GM15510 (cell line): Measurements from ENCODE around the gene FAM237B.

Experiments
- POLR2A ChIP-seq: IDR thresholded peaks from 3 replicates; pipeline ENCODE4 v1.6.1; 2011; ENCODE audit warnings: borderline replicate concordance; ENCODE audit not compliant: insufficient read length; ENCODE audit errors: extremely low read depth

FAM237B gene

DNA sequence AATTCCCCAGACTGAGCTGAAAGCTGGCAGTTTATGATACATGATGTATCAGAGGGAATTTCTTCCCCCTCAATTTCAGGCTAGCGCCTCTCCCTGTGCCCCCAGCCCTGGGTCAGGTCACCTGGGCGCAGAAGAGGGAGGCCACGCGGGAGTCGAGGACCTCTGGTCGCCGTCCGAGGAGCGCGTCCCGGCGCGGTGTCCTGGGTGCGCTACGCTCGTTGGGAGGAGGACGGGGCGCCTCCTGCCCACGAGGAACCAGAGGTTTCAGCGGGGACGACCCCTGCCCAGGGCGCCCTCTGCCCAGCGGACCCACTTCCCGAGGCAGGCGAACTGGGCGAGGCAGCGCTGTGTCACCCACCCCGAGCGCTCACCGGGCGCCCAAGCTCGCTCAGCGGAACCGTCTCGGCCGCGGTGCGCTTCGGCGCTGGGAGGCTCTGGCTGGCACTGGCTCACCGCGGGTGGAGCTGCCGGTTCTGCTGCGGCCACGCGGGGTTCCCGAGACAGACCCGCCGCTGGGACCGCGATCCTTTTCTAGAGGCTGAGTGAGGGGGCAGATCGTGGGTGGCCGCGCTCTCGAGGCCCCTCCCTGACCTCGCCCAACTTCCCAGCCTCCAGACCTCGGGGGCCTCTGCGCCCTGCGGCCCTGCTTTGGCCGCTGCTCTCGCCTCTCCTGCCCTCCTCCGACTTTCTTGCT, at the start of gene FAM237B:
Gene FAM237B (minus strand): TSS at position 504 of the 694 bp plus-strand sequence. CDS start 1,556 bp downstream, outside the sequence.
- no peak for TF ChIP-seq POLR2A

DNA sequence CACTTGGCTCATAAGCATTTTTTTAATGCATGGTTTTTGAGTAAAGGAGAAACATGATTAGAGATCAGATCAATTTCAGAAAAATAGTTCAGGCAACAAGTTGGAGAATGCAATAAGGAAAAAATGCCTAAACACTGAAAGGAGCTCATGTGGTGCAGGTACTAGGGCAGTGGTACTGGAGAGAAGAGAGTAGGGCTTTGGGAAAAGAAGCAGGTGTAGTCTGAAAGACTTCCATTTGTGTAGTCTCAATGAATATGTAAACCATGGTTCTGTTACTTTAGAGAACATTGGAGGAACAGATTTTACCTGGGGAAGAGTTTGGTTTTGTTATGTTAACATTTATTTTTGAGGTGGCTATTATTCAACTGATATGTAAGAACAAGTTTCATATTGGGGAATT, 30.9 kb upstream of the FAM237B start:
- no peak for TF ChIP-seq POLR2A

DNA sequence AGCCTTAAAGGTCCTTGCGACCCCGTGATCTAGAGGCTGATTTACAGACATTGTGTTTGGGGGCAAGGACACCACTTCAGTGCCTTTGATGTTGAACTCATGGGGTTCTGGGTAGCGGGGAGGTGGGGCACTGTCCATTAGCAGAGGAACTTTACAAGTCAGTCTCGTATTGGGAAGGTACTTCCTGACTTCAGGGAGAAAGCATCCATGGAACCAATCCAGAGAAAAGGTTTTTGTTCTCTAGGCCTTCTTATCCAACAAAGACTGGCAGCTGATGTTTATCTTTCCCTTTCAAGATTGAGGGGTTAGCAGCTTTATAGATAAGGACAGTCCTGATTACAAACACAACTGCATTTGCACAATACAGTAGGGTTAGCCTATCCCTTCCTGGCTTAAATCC, 28.2 kb upstream of the FAM237B start:
- no peak for TF ChIP-seq POLR2A

DNA sequence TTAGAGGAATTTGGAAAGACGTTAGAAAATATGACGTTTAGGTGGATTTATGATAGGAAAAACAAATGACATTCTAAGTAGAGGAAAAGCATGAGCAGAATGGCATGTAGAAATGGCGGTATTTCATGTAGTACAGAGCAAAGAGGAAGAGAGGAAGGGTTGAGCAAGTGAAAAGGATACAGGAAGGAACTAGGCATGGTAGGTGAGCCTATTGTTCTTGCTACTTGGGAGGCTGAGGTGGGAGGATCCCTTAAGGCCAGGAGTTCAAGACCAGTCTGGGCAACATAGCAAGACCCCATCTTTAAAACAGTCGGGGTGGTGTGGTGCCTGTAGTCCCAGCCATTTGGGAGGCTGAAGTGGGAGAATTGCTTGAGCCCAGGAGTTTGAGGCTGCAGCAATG, 26.7 kb upstream of the FAM237B start:
- no peak for TF ChIP-seq POLR2A

DNA sequence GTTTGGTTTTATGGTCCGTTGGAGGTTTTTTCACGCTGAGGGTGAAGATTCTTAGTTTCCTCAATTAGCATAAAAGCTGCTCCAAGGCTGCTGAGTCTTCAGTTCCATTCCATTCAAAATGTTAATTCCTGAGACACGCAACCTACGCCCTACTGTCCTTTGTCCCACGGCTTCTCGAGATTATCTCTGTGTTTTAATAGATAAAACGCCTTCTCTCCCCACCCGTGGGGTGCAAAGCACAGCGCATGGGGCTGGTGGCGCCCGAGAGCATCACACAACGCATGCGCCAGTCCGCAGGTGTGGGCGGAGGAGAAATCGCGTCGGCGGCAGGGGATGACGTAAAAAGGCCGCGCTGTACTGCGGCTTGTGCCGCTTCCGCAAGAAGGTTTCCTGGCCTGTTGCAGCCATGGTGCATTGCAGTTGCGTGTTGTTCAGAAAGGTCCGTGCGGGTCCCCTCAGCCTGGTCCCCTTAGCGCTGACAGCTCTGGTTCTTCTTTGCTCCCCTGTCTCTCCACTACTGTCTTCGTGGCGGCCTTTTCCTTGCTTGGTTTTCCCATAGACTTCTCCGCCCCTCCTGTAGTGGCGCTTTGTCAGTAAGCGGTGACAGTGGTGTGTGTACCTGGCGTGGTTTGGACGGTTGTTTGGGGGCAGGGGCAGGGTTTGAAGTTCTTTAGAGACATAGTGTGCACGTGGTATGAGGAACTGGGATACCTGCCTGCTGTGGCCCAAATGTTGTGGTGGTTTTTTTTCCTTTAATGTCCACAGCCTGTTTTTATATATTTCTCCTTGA, 25.4 kb upstream of the FAM237B start, which contains the start of gene GTPBP10:
Gene GTPBP10 (plus strand): TSS at position 381 of the 790 bp plus-strand sequence. CDS start 26 bp downstream, at position 407.
- peak; percentile 90 for TF ChIP-seq POLR2A

DNA sequence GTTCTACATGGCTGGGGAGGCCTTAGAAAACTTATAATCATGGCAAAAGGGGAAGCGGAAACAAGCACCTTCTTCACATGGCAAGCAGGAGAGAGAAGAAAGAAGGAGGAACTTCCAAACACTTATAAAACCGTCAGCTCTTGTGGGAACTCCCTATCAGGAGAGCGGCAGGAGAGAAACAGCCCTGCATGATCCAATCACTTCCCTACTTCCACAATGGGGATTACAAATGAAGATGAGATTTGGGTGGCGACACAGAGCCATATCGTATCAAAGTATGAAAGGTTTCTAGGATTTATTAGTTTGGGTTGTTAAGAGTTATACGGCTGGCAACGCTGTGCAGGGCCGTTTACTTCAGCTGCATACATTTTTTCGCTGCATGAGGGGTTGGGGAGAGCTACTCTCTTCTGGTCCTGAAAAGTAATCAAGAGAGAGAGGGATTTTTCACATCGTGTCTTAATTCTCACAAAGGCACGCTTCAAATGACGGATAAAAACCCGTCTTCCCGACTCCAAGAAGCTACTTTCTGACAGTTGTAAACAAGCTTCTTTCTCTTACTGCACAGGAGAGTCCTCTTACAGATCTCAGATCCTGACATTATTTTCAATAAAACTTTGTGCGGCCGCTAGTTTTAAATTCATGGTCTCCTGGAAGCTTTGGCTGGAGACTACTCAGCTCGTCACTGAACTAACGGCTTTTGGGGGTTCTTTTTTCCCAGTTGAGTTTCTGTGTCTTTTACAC, 24.7 kb upstream of the FAM237B start:
- TF ChIP-seq POLR2A = no peak

DNA sequence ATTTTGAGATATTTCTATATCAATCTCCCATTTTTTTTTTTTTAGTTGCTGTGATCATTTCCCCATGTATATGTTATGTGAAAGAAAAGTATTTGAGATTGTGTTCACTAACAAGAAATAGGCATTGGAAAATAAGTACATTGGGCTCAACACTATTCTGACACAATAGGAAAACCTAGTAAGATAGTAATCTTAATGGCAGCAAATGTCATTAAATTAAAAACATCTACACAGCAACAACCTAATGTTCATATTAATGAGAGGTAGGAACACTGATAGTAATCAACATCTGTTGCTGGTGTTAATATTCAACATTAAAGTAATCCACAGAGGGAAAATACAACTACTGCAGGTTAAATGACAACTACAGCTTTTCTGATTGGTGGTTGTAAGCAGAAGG, 23.9 kb upstream of the FAM237B start:
- TF ChIP-seq POLR2A = no peak

DNA sequence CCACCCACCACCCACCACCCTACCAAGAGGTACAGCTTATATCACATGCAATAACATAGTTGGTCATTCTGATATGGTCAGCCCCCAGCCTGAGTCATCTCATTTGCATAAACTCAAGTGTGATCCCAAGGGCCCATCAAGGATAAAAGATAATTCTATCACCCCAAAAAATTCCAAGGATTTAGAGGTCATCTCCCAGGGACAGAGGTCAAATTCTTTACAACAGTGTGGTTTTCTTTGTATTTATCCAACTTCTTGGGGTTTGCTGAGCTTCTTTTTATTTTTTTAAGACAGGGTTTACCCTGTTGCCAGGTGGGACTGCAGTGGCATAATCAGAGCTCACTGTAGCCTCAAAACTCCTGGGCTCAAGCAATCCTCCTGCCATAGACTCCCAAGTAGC, 16.0 kb upstream of the FAM237B start:
- no peak for TF ChIP-seq POLR2A

DNA sequence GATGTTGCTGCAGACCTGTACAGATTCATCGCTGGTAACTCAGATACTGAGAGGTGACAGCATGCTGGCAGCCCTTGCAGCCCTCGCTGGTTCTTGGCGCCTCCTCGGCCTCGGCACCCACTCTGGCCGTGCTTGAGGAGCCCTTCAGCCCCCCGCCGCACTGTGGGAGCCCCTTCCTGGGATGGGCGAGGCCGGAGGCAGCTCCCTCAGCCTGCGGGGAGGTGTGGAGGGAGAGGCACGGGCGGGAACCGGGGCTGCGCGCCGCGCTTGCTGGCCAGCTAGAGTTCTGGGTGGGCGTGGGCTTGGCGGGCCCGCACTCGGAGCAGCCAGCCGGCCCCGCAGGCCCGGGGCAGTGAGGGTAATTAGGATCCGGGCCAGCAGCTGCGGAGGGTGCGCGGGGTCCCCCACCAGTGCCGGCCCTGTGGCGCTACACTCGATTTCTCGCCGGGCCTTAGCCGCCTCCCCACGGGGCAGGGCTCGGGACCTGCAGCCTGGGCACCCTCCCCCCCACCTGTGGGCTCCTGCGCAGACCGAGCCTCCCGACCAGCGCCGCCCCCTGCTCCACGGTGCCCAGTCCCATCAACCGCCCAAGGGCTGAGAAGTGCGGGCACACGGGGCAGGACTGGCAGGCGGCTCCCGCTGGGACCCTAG, 13.2 kb upstream of the FAM237B start:
- no peak for TF ChIP-seq POLR2A

DNA sequence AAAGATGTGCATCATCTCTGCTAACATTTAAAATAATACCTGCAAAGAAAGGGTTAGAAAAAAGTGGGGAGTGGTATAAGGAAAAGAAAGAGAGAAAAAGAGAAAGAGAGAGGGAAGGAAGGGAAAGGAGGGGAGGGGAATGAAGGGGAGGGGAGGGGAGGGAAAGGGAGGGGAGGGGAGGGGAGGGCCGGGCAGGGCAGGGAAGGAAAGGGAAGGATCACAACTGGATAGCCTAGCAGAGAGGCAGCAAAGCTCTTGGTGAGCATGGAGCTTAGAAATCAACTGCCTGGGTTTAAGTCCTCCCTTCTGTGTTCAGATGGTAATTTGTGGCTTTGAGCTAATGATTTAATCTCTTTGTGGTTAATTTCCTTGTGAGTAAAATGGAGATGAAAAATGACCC, 5.4 kb upstream of the FAM237B start:
- TF ChIP-seq POLR2A = no peak

DNA sequence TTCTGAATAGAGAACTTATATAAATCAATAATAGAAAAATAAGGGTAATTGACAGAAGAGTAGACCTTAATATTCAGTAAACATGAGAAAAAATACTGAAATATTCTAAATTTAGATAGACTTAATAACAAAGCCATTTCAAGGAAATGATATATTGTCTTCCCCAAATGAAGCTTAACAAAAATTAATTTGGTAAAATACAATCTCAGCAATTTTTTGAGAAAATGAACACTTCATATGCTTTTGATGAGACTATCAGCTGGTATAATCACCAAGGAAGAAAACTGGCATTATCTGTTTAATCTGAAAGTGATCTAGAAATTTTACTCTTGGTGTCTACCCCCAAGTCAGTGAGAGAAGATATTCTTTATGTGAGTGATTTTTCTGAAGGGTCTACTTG, 1.7 kb upstream of the FAM237B start:
- no peak for TF ChIP-seq POLR2A

DNA sequence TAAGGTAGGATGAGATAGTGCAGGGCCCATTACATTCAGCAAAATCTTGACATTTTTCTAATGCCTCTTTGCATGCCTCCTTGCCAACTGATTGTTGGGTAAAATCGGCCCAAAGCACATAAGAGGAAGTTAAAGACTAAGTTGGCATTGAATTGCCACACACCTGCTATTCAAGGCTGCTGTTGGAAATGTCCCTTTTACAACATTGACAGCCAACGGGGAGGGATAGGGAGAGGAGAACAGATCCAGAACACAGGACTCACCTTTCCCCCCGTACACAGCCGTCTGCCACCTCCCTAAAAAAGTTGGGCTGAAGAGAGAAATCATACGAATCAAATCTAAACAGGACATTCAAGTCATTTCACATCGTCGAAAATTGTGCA, 695 bp downstream of the FAM237B start:
- no peak for TF ChIP-seq POLR2A

DNA sequence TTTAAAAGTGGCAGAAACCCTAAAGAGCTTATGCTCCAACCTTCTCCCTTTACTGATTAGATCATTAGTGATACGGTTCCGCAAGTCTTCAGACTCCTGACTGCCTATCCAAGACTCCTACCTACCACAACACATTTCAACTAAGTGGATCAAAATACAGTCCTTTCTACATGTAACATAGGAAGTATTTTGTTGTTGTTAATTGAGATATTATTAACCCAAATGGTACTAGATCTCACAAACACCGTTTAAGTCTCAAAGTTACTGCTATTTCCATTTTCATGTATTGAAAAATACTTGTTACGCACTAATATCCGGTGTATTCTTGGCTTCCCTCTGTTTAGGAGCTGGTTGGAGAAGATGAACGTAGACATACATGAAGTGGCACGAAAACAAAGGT, 1.1 kb downstream of the FAM237B start:
- no peak for TF ChIP-seq POLR2A

DNA sequence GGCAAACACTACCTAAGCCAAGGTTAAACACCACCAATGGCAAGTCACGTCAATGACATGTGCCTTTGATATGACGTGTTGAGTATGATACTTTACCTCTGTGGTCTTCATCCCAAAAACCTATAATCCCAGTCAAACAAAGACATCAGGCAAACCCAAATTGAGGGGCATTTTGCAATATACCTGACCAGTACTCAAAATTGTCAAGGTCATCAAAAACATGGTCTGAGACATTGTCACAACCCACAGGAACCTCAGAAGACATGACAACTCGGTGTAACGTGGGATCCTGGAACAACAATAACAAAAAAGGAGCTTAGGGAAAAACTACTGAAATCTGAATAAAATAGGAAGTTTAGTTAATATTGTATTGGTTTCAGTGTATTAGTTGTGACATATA, 7.2 kb downstream of the FAM237B start:
- TF ChIP-seq POLR2A = no peak

DNA sequence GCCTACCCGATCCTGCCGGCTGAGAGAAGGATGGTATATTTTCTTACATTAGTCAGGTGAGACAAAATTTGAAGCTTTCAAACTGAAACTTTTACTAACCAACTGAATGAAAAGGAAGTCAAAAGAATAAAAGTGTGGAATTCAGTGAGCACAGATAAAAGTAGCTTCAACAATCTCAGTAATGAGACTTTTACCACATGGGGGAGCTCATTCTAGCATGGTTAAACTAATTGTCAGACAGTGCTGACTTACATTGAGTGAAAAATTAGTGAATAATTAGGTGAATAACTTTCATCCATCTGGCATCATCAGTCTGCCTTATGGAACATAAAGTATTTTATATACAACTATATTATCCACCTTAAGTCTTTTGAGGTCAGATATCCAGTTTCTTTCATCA, 8.4 kb downstream of the FAM237B start:
- no peak for TF ChIP-seq POLR2A
